ENCODE results near the gene DQX1. TPM values are rescaled to one million over a fixed set of nuclear protein-coding genes. Genes with fewer than 3 reads are reported as not detected.

DQX1 gene
- total and polyA plus RNA-seq, 2 of the 8 experiments (the other 6 are each of a cell fraction or from before 2014, with no cell fraction given), result 0.76 to 1.1 TPM

DNA sequence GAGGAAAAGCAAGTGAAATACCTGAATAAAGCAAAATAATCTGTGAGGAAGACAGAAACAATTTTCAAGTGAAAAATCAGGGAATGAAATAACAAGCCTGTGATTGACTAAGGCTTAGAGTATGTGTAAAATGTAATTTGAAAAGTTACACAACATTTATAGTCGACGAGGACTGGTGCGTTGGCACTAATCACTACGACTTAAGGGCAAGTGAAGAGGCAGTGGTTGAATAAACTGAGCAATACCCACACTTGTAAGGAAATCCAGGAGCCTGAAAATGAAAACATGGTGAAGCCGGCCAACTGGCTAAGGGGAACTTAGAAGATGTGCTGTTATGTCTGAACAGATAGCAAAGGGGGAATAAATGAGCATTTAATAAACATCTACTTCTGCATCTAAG lies 41.9 kb upstream of the DQX1 start:
- Histone ChIP-seq H2AFZ (ENCODE audit: low read length) (no peak overlapping the region), H3K18ac (ENCODE audit: extremely low read depth, low read length) (no peak overlapping the region), H3K4me1 (replicated peaks in 1 of 4; ENCODE audit: control insufficient read depth in 3 of 4, insufficient read depth in 4 of 4, low read length in 3 of 4) (no peaks in the 10 kb centered on the region), H4K20me1 (replicated peaks in 1 of 2; ENCODE audit: control insufficient read depth in 1 of 2, insufficient read depth in 2 of 2, low read length in 2 of 2) (no peaks in the 10 kb centered on the region), H4K8ac (ENCODE audit: extremely low read depth, insufficient read depth, low read length) (no peak overlapping the region), H2BK120ac (replicated peaks; ENCODE audit: low read depth, low read length) (no peak overlapping the region), H2AK5ac (ENCODE audit: low read depth, low read length) (no peak overlapping the region), H3K4me3 (ENCODE audit: extremely low read depth in 1 of 4, insufficient read depth in 2 of 4, low read depth in 3 of 4, low read length in 4 of 4) (no peak overlapping the region), H3K27me3 (replicated peaks in 1 of 4; ENCODE audit: control insufficient read depth in 3 of 4, extremely low read depth in 1 of 4, insufficient read depth in 3 of 4, low read length in 3 of 4) (no peaks in the 10 kb centered on the region), H3K4ac (replicated peaks; ENCODE audit: insufficient read length, low read depth, low read length) (no peak overlapping the region), H2BK20ac (ENCODE audit: low read length) (no peak overlapping the region), H2BK15ac (ENCODE audit: low read length) (no peak overlapping the region), H4K91ac (replicated peaks; ENCODE audit: insufficient read length, low read length) (no peak overlapping the region), H3K9me3 (ENCODE audit: insufficient read depth in 2 of 2, low read depth in 1 of 2, low read length in 1 of 2) (no peaks in the 10 kb centered on the region), H3K27ac (ENCODE audit: low read depth, low read length) (no peak overlapping the region), H4K5ac (ENCODE audit: insufficient read length, low read depth, low read length) (no peak overlapping the region), H3K56ac (replicated peaks; ENCODE audit: insufficient read length, low read depth, low read length) (no peak overlapping the region), H3K36me3 (ENCODE audit: control insufficient read depth in 2 of 4, insufficient read depth in 4 of 4, low read length in 3 of 4) (no peaks in the 10 kb centered on the region), H3K4me2 (ENCODE audit: insufficient read depth in 1 of 2, low read depth in 2 of 2, low read length in 2 of 2) (no peak overlapping the region), H3K23me2 (ENCODE audit: low read depth, low read length) (peaks cover 2% of the 10 kb centered on the region; the same call in 1 of the 2 replicates), H3K23ac (ENCODE audit: insufficient read length) (no peak overlapping the region), H2BK5ac (ENCODE audit: low read depth, low read length) (no peak overlapping the region), H3K14ac (ENCODE audit: insufficient read length) (no peak overlapping the region), H3K79me1 (ENCODE audit: low read depth, low read length) (0 out of 2 replicates have a peak, but pooled peaks cover 2% of the 10 kb centered on the region), H2BK12ac (ENCODE audit: low read depth, low read length) (no peak overlapping the region), H3K79me2 (ENCODE audit: control insufficient read depth in 1 of 2, insufficient read depth in 2 of 2, low read length in 2 of 2) (no peaks in the 10 kb centered on the region), H3K9ac (replicated peaks in 1 of 4; ENCODE audit: extremely low read depth in 1 of 4, low read depth in 3 of 4, low read length in 3 of 4) (no peak overlapping the region)
- DNase-seq (ENCODE audit: low read depth in 1 of 2, low spot score in 2 of 2) (no peak), FAIRE-seq (no peak)
- CTCF ChIA-PET (ENCODE audit: partially characterized antibody), result interaction anchor here (0.9 to 4.4 kb wide), 4 partner anchors 7 to 22 kb away, joined by 3 to 24 read pairs (median 3); no protein-coding TSS in a partner anchor
- POLR2A ChIA-PET (ENCODE audit: partially characterized antibody), result interaction anchor here (1.0 to 1.2 kb wide), 2 partner anchors 11 to 13 kb away, joined by 3 to 4 read pairs; no protein-coding TSS in a partner anchor
- TF ChIP-seq CBX5 (IDR thresholded peaks at IDR 0.05; ENCODE audit: low read depth, low read length), result no peak
- no peak for TF ChIP-seq SP4 (IDR thresholded peaks at IDR 0.05; ENCODE audit: low read length)
- TF ChIP-seq RBBP5 (IDR thresholded peaks at IDR 0.05; ENCODE audit: borderline replicate concordance, low read depth, low read length), result no peak
- TF ChIP-seq BRCA1 (IDR thresholded peaks at IDR 0.05; ENCODE audit: low read depth, low read length), result no peak
- TF ChIP-seq YY1 (IDR thresholded peaks at IDR 0.05; ENCODE audit: low read depth, low read length), result no peak
- TF ChIP-seq SIRT6 (IDR thresholded peaks at IDR 0.05; ENCODE audit: low read length), result no peak
- TF ChIP-seq TAF7 (optimal IDR thresholded peaks at IDR 0.05; ENCODE audit: borderline replicate concordance, low read depth, low read length), result no peak
- TF ChIP-seq ZNF274 (IDR thresholded peaks at IDR 0.05; ENCODE audit: borderline replicate concordance, extremely low read depth, low read length), result no peak
- no peak for TF ChIP-seq CREB1 (IDR thresholded peaks at IDR 0.05)
- no peak for TF ChIP-seq JUN (IDR thresholded peaks at IDR 0.05; ENCODE audit: low read depth, low read length)
- TF ChIP-seq CHD2 (IDR thresholded peaks at IDR 0.05; ENCODE audit: low read length), result no peak
- TF ChIP-seq TAF1 (IDR thresholded peaks at IDR 0.05; ENCODE audit: low read depth, low read length), result no peak
- no peak for TF ChIP-seq EZH2 (IDR thresholded peaks at IDR 0.05; ENCODE audit: low read depth, low read length, severe bottlenecking)
- 92% methylated on average over 5 of the region's 5 CpGs; no CpG with 5 or more reads in 1 of the 2 experiments for WGBS, 2 experiments (ENCODE audit: extremely low coverage in 1 of 2, insufficient coverage in 1 of 2, insufficient read length in 1 of 2, insufficient replicate concordance in 2 of 2, low coverage in 1 of 2, low lambda C conversion rate in 2 of 2, missing lambda C conversion rate in 1 of 2)
